H9 (cell line): ENCODE measurements around the gene MTHFD1L. TPM values are rescaled to one million over a fixed set of nuclear protein-coding genes. Genes with fewer than 3 reads are reported as not detected.

Source experiments
- DNase-seq: peaks from one replicate; pipeline ENCODE4 v3.0.0-alpha.2; 2017
- H2AFZ ChIP-seq: one replicate; pipeline ENCODE4 v1.6.1; 2013; ENCODE audit warnings: mild to moderate bottlenecking, low read length, control low read depth, moderate library complexity
- H2AK5ac ChIP-seq: 2 replicates; pipeline ENCODE4 v1.6.1; 2013; ENCODE audit warnings: low read length, control low read depth, mixed read lengths; ENCODE audit not compliant: insufficient read length
- H2BK120ac ChIP-seq: one replicate; pipeline ENCODE4 v1.6.1; 2013; ENCODE audit warnings: low read depth, mild to moderate bottlenecking, low read length, control low read depth, inconsistent platforms; ENCODE audit not compliant: poor library complexity, severe bottlenecking
- H2BK12ac ChIP-seq: 2 replicates; pipeline ENCODE4 v1.6.1; 2013; ENCODE audit warnings: low read length, control low read depth, mixed read lengths, low read depth; ENCODE audit not compliant: insufficient read length
- H2BK15ac ChIP-seq: 2 replicates; pipeline ENCODE4 v1.6.1; 2013; ENCODE audit warnings: low read depth, low read length, control low read depth
- H2BK20ac ChIP-seq: one replicate; pipeline ENCODE4 v1.6.1; 2013; ENCODE audit warnings: low read depth, mild to moderate bottlenecking, low read length, control low read depth, inconsistent platforms; ENCODE audit not compliant: poor library complexity, severe bottlenecking
- H2BK5ac ChIP-seq: 2 replicates; pipeline ENCODE4 v1.6.1; 2013; ENCODE audit warnings: low read length, control low read depth, mixed read lengths; ENCODE audit not compliant: insufficient read length
- H3K14ac ChIP-seq: 2 replicates; pipeline ENCODE4 v1.6.1; 2013; ENCODE audit warnings: low read length, control low read depth; ENCODE audit not compliant: insufficient read depth
- H3K18ac ChIP-seq: 2 replicates; pipeline ENCODE4 v1.6.1; 2013; ENCODE audit warnings: low read depth, mild to moderate bottlenecking, mixed read lengths, low read length, control low read depth; ENCODE audit not compliant: insufficient read length
- H3K23ac ChIP-seq: 2 replicates; pipeline ENCODE4 v1.6.1; 2013; ENCODE audit warnings: low read length, control low read depth, mixed read lengths, low read depth; ENCODE audit not compliant: insufficient read length
- H3K23me2 ChIP-seq: 2 replicates; pipeline ENCODE4 v1.6.1; 2013; ENCODE audit warnings: low read depth, mild to moderate bottlenecking, mixed read lengths, low read length, control low read depth; ENCODE audit not compliant: insufficient read length, poor library complexity, severe bottlenecking
- H3K27ac ChIP-seq: 2 replicates; pipeline ENCODE4 v1.5.1; 2013; ENCODE audit warnings: low read length, control low read depth, mixed read lengths, low read depth; ENCODE audit not compliant: insufficient read length
- H3K27me3 ChIP-seq: 2 replicates; pipeline ENCODE4 v1.6.1; 2013; ENCODE audit warnings: low read length, control low read depth, inconsistent platforms; ENCODE audit not compliant: insufficient read depth
- H3K4ac ChIP-seq: 2 replicates; pipeline ENCODE4 v1.6.1; 2013; ENCODE audit warnings: low read depth, mild to moderate bottlenecking, control low read depth, inconsistent platforms, low read length, moderate library complexity
- H3K4me1 ChIP-seq: 2 replicates; pipeline ENCODE4 v1.6.1; 2013; ENCODE audit warnings: low read length, control low read depth, inconsistent platforms; ENCODE audit not compliant: insufficient read depth
- H3K4me2 ChIP-seq: 2 replicates; pipeline ENCODE4 v1.6.1; 2013; ENCODE audit warnings: low read length, control low read depth, mixed read lengths; ENCODE audit not compliant: insufficient read length, insufficient read depth
- H3K56ac ChIP-seq: 2 replicates; pipeline ENCODE4 v1.6.1; 2013; ENCODE audit warnings: low read depth, mild to moderate bottlenecking, mixed read lengths, low read length, control low read depth; ENCODE audit not compliant: insufficient read length
- H3K79me1 ChIP-seq: 2 replicates; pipeline ENCODE4 v1.6.1; 2013; ENCODE audit warnings: low read depth, mild to moderate bottlenecking, moderate library complexity, low read length, control low read depth, inconsistent platforms; ENCODE audit not compliant: insufficient read depth, poor library complexity, severe bottlenecking
- H3K79me2 ChIP-seq: 2 replicates; pipeline ENCODE4 v1.6.1; 2013; ENCODE audit warnings: low read length, control low read depth, inconsistent platforms; ENCODE audit not compliant: insufficient read depth
- H3K9ac ChIP-seq: 2 replicates; pipeline ENCODE4 v1.6.1; 2013; ENCODE audit warnings: low read length, control low read depth, mixed read lengths; ENCODE audit not compliant: insufficient read length; ENCODE audit errors: extremely low read depth
- H3K9me3 ChIP-seq: one replicate; pipeline ENCODE4 v1.6.1; 2013; ENCODE audit warnings: low read depth, low read length, inconsistent platforms; ENCODE audit not compliant: control insufficient read depth
- H3T11ph ChIP-seq: one replicate; pipeline ENCODE4 v1.6.1; 2013; ENCODE audit warnings: mild to moderate bottlenecking, low read length, control low read depth, inconsistent platforms
- H4K20me1 ChIP-seq: one replicate; pipeline ENCODE4 v1.6.1; 2013; ENCODE audit not compliant: control insufficient read depth, insufficient read length, insufficient read depth
- H4K5ac ChIP-seq: 2 replicates; pipeline ENCODE4 v1.6.1; 2013; ENCODE audit warnings: low read depth, mild to moderate bottlenecking, mixed read lengths, low read length, control low read depth; ENCODE audit not compliant: insufficient read length
- H4K8ac ChIP-seq: replicated peaks from 2 replicates; pipeline ENCODE4 v1.6.1; 2013; ENCODE audit warnings: low read length, control low read depth, mixed read lengths, low read depth; ENCODE audit not compliant: insufficient read length
- H4K91ac ChIP-seq: 2 replicates; pipeline ENCODE4 v1.6.1; 2013; ENCODE audit warnings: low read depth, mild to moderate bottlenecking, moderate library complexity, mixed read lengths, low read length, control low read depth; ENCODE audit not compliant: insufficient read length
- H3K27ac Mint-ChIP-seq, 3 experiments: 2 replicates in 2 of 3; 3 replicates in 1 of 3; pipeline ENCODE4 v1.8.0; 2020 to 2021; ENCODE audit warnings: mixed read lengths in 3 of 3, mild to moderate bottlenecking in 1 of 3, moderate library complexity in 1 of 3
- H3K27me3 Mint-ChIP-seq: 2 replicates; pipeline ENCODE4 v1.8.0; 2021; ENCODE audit warnings: low read depth, mild to moderate bottlenecking, moderate library complexity, mixed read lengths
- H3K36me3 Mint-ChIP-seq, 3 experiments: 2 replicates in 2 of 3; 3 replicates in 1 of 3; pipeline ENCODE4 v1.8.0; 2020 to 2021; ENCODE audit warnings: low read depth in 3 of 3, mixed read lengths in 3 of 3; ENCODE audit not compliant: insufficient read depth in 1 of 3
- H3K4me1 Mint-ChIP-seq, 2 experiments: 2 replicates each; pipeline ENCODE4 v1.8.0; 2020; ENCODE audit warnings: mixed read lengths in 2 of 2
- H3K4me3 Mint-ChIP-seq, 2 experiments: 2 replicates in 1 of 2; 3 replicates in 1 of 2; pipeline ENCODE4 v1.8.0; 2020 to 2021; ENCODE audit warnings: mild to moderate bottlenecking in 2 of 2, mixed read lengths in 2 of 2, moderate library complexity in 1 of 2
- H3K9me3 Mint-ChIP-seq, 2 experiments: 2 replicates in 1 of 2; 3 replicates in 1 of 2; pipeline ENCODE4 v1.8.0; 2020; ENCODE audit warnings: mild to moderate bottlenecking in 2 of 2, mixed read lengths in 2 of 2, moderate library complexity in 1 of 2
- WGBS: extraction: QIAGEN DNeasy Blood & Tissue Kit; methylation state at CpG from one replicate; pipeline ENCODE4 v1.1.7; 2013; ENCODE audit warnings: missing lambda C conversion rate, low lambda C conversion rate, mixed read lengths; ENCODE audit not compliant: insufficient read length; ENCODE audit errors: extremely low coverage; 5-methylcytosine and 5-hydroxymethylcytosine counted together
- total RNA-seq: library from RNA; stranded (reverse); gene quantifications from 2 replicates; pipeline ENCODE4 v1.2.1, GENCODE V29; 2021
- TF ChIP-seq, protein P1 (sequence below): fragments of 200-600 bp; sonication (generic); conservative IDR thresholded peaks from 3 replicates; pipeline ENCODE4 v1.8.0; 2021; ENCODE audit warnings: antibody characterized with exemption, mild to moderate bottlenecking

MTHFD1L gene
- total RNA-seq, 1 experiment from 2014 or later, result 90.2 TPM

DNA sequence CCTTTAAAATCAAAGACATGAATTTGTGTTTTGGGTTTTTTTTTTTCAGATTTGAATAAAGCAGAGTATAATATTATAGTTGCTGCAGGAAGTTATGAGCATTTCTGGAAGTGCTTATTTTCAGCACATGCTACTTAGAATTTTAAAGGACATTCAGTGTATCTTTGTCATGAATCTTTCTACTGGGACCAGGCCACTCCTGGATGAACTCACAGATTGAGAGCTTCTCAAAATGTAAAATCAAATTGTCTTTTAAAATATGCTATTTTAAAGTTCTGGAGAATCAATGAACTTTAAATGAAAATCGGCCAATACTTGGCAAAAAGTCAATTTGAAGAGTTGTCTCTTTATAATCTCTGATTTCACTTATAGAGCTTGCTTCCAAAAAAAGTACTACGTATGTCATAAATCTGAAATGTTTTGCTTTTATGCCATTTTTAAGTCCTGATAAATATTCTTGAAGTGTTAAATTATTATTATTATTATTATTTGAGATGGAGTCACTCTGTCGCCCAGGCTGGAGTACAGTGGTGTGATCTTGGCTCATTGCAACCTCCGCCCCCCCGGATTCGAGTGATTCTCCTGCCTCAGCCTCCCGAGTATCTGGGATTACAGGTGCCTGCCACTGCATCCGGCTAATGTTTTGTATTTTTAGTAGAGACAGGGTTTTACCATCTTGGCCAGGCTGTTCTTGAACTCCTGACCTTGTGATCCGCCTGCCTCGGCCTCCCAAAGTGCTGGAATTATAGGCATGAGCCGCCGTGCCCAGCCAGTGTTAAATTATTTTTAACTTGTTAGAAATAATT, 198.5 kb downstream of the MTHFD1L start:
- TF ChIP-seq, protein P1, sequence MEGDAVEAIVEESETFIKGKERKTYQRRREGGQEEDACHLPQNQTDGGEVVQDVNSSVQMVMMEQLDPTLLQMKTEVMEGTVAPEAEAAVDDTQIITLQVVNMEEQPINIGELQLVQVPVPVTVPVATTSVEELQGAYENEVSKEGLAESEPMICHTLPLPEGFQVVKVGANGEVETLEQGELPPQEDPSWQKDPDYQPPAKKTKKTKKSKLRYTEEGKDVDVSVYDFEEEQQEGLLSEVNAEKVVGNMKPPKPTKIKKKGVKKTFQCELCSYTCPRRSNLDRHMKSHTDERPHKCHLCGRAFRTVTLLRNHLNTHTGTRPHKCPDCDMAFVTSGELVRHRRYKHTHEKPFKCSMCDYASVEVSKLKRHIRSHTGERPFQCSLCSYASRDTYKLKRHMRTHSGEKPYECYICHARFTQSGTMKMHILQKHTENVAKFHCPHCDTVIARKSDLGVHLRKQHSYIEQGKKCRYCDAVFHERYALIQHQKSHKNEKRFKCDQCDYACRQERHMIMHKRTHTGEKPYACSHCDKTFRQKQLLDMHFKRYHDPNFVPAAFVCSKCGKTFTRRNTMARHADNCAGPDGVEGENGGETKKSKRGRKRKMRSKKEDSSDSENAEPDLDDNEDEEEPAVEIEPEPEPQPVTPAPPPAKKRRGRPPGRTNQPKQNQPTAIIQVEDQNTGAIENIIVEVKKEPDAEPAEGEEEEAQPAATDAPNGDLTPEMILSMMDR, result no peak
- H2BK20ac ChIP-seq, result no peak overlapping the region
- H3K4ac ChIP-seq, result no peak overlapping the region
- H3K27ac ChIP-seq, result no peak overlapping the region
- no peak overlapping the region for H3K56ac ChIP-seq
- no peaks in the 10 kb centered on the region for H3K9me3 Mint-ChIP-seq
- no peak overlapping the region for H4K91ac ChIP-seq
- H3K4me2 ChIP-seq, result no peak overlapping the region
- H3K4me1 Mint-ChIP-seq, result no peaks in the 10 kb centered on the region
- no CpG with 5 or more reads among the region's 12 CpGs for WGBS
- H3K9me3 ChIP-seq, result no peaks in the 10 kb centered on the region
- no peak overlapping the region for H4K8ac ChIP-seq
- H3K4me3 Mint-ChIP-seq, result no peak overlapping the region
- no peak overlapping the region for H2BK15ac ChIP-seq
- H2BK12ac ChIP-seq, result no peak overlapping the region
- no peak overlapping the region for H3K18ac ChIP-seq
- H3K79me1 ChIP-seq, result no peaks in the 10 kb centered on the region
- no peak overlapping the region for H3K14ac ChIP-seq
- no peaks in the 10 kb centered on the region for H3K23me2 ChIP-seq
- H3K27me3 Mint-ChIP-seq, result no peaks in the 10 kb centered on the region
- H2BK5ac ChIP-seq, result no peak overlapping the region
- H3K23ac ChIP-seq, result no peak overlapping the region
- no peaks in the 10 kb centered on the region for H3K4me1 ChIP-seq
- H4K20me1 ChIP-seq, result no peaks in the 10 kb centered on the region
- no peak overlapping the region for H2BK120ac ChIP-seq
- no peak overlapping the region for H2AFZ ChIP-seq
- H3K36me3 Mint-ChIP-seq, result peaks cover 4 to 13% (median 11%) of the 10 kb centered on the region in 3 experiments; a peak in 6 of 7 replicates
- H3K27ac Mint-ChIP-seq, result no peak overlapping the region
- H3K79me2 ChIP-seq, result no peaks in the 10 kb centered on the region
- no peak overlapping the region for H4K5ac ChIP-seq
- no peaks in the 10 kb centered on the region for H3K27me3 ChIP-seq
- H3T11ph ChIP-seq, result no peak overlapping the region
- DNase-seq, result no peak
- no peak overlapping the region for H2AK5ac ChIP-seq
- no peak overlapping the region for H3K9ac ChIP-seq
